HG03575 (cell line): Measurements from ENCODE around the gene ZFC3H1.
"Not testable (repeated sequence)": the region's sequence is repeated elsewhere in the genome, so short reads cannot be mapped to it uniquely, and the experiment has no call there.

ENCODE experiments used
- ATAC-seq: cut with Tn5 transposase; IDR thresholded peaks from one replicate; pipeline ENCODE4 v1.9.1; 2021; ENCODE audit not compliant: unreplicated experiment, insufficient number of reproducible peaks, low FRiP score; ENCODE audit errors: extremely low read depth

The ZFC3H1 gene, protein sequence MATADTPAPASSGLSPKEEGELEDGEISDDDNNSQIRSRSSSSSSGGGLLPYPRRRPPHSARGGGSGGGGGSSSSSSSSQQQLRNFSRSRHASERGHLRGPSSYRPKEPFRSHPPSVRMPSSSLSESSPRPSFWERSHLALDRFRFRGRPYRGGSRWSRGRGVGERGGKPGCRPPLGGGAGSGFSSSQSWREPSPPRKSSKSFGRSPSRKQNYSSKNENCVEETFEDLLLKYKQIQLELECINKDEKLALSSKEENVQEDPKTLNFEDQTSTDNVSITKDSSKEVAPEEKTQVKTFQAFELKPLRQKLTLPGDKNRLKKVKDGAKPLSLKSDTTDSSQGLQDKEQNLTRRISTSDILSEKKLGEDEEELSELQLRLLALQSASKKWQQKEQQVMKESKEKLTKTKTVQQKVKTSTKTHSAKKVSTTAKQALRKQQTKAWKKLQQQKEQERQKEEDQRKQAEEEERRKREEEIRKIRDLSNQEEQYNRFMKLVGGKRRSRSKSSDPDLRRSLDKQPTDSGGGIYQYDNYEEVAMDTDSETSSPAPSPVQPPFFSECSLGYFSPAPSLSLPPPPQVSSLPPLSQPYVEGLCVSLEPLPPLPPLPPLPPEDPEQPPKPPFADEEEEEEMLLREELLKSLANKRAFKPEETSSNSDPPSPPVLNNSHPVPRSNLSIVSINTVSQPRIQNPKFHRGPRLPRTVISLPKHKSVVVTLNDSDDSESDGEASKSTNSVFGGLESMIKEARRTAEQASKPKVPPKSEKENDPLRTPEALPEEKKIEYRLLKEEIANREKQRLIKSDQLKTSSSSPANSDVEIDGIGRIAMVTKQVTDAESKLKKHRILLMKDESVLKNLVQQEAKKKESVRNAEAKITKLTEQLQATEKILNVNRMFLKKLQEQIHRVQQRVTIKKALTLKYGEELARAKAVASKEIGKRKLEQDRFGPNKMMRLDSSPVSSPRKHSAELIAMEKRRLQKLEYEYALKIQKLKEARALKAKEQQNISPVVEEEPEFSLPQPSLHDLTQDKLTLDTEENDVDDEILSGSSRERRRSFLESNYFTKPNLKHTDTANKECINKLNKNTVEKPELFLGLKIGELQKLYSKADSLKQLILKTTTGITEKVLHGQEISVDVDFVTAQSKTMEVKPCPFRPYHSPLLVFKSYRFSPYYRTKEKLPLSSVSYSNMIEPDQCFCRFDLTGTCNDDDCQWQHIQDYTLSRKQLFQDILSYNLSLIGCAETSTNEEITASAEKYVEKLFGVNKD (N-terminal part only)

DNA sequence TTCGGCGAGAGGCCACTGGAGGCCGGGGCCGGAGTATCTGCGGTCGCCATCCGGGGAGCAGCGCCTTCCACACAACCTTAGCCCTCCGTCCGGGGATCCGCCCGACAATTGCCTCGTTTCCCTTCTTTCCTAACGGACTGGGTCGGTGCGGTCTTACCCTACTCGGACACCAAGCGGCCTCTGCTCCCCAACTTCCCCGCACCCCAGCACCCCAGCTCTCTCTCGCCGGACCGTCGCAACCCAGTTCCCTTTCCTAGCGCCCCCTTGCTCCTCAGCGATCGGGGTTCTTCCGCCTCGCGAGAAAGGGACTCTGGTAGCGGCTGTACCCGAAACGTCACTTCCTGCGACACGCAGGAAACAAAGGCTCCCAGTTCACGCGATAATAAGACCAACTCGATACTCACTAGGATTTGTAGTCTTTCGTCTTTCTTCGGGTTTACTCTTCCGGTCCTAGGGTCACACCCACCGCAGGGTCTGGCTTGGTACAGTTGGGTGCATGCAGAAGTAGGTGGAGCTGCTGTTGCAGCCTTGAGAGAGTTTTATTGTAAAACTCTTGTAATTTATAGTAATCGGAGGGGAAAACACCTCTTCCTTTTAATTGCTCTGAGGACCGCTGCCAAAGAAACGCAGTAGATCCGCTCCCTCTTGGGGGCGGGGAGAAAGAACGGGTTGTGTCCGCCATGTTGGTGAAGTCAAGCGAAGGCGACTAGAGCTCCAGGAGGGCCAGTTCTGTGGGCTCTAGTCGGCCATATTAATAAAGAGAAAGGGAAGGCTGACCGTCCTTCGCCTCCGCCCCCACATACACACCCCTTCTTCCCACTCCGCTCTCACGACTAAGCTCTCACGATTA is at the start of gene ZFC3H1, which contains the start of gene THAP2:
TSS of gene ZFC3H1 (minus strand) at position 288 of the 850 bp plus-strand sequence. CDS start at position 50, 238 bp downstream.
TSS of gene THAP2 (plus strand) at position 741 of the 850 bp plus-strand sequence. CDS start 209 bp downstream, outside the sequence.
- peak; percentile 90 for ATAC-seq

DNA sequence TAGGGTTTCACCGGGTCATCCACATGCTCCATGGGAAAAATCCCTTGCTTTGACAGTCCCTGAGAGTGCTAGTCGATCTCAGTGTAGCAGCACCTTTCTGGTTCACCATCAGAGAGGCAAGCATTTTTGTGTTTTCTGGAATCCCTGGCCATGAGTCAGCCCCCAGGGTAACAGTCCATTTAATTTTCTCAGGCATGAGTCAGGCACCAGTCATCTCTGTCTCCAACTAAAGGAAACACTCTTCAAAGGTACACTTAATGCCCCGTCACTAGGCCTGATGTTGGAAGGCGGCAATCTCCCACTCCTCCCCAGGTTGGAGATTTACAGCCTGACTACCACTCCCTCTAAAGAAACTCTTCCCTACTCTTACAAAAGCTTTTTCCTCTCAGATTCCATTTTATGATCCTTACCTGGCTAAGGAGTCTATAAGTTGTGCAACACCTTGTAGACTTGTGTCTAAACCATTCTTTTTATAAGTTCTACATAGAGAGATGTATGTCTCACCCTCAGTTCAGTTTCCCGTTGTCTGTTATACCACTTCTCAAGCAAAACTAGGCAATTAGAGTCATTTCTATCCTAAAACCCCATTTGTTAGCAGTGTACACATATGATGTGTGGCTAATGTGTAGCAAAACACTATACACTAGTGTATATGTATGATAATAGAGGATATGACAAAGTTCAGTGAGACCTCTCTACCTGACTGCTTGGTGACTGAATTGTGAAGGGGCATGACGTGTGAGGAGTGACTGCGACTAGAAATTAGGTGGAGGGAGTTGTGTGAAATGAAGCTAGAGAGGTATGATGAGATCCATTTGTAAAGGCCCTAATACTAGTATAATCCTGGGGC is 46.9 kb upstream of the ZFC3H1 start:
- no peak for ATAC-seq

- no peak for ATAC-seq
Observed at GRCh38 chr12:71708658-71709057, 45.0 kb upstream of the ZFC3H1 start.

DNA sequence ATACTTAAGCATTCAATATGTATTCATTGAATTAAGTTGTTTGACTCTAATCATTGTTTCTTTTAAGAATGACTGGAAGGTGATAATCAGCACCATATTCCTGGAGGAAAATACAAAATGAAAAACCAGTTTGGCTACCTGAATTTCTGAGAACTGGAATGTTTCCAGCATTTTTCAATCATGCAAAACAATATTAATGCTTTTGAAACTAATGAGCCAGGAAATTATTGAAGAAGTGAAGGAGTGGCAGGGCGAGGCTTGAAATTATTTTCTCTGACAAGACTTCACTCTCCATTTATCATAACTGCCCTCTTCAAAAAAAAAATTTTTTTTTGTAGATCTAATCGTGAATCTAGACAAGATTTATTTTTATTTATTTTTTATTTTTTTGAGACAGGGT is 41.3 kb upstream of the ZFC3H1 start:
- ATAC-seq, result no peak

DNA sequence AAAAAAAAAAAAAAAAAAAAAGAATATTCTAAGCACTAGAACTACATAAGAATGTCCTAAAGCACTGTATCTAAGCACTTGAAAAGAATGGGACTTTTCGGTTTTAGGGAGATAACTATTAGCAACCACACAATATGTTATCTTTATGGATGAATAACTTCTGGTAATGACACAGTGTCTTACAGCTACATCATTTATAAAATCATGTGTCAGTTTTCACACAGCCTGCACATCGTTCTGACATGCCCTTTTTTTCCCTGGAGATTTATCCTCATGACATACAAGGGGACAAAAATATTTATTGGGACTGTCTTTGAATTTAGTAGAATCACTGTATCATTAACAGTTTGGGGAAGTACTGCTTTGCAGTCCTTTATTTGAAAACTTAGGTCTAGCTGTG is 39.6 kb upstream of the ZFC3H1 start:
- no peak for ATAC-seq

DNA sequence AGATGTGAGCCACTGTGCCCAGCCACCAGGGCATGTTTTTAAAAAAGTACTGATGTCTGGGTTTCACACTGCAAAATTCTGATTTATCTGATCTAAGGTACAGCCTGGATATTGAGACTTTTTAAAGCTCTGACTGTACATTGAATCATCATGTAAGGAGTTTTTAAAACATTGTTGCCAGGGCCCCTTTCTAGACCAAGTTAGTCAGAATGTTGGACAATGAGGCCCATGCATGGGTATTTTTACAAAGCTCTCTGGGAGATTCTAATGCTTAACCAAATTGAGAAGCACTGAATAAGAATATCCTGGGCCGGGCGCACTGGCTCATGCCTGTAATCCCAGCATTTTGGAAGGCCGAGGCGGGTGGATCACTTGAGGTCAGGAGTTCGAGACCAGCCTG is 38.9 kb upstream of the ZFC3H1 start:
- no peak for ATAC-seq

- not testable (repeated sequence) for ATAC-seq
Observed at GRCh38 chr12:71702181-71702580, 38.5 kb upstream of the ZFC3H1 start.

DNA sequence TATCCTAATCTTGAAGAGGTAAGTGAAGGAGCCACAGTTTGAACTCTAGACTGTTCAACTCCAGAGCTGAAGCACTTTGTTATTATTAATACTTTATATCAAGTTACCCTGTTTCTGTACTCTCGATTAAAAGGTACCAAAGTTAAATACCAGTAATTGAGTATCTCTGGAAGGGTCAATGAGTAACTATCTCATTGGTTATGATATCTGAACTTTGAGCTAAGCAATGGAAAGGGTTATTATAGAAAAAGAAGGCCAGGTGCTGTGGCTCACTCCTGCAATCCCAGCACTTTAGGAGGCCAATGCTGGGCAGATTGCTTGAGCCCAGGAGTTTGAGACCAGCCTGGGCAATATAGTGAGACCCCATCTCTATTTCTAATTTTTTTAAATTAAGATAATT is 32.1 kb upstream of the ZFC3H1 start:
- no peak for ATAC-seq

GRCh38 chr12:71694099-71694820 is 30.6 kb upstream of the ZFC3H1 start:
- ATAC-seq, result peak; percentile 87

DNA sequence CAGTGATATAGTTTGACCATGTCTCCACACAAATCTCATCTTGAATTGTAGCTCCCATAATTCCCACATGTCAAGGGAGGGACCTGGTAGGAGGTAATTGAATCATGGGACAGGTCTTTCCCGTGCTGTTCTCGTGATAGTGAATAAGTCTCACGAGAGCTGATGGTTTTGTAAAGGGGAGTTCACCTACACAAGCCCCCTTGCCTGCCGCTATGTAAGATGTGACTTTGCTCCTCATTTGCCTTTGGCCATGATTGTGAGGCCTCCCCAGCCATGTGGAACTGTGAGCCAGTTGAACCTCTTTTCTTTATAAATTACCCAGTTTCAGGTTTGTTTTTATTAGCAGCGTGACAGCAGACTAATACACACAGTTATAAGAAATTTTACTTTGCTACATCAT is 30.0 kb upstream of the ZFC3H1 start:
- ATAC-seq, result peak; percentile 10

- no peak for ATAC-seq
Observed at GRCh38 chr12:71693126-71693525, 29.5 kb upstream of the ZFC3H1 start.

DNA sequence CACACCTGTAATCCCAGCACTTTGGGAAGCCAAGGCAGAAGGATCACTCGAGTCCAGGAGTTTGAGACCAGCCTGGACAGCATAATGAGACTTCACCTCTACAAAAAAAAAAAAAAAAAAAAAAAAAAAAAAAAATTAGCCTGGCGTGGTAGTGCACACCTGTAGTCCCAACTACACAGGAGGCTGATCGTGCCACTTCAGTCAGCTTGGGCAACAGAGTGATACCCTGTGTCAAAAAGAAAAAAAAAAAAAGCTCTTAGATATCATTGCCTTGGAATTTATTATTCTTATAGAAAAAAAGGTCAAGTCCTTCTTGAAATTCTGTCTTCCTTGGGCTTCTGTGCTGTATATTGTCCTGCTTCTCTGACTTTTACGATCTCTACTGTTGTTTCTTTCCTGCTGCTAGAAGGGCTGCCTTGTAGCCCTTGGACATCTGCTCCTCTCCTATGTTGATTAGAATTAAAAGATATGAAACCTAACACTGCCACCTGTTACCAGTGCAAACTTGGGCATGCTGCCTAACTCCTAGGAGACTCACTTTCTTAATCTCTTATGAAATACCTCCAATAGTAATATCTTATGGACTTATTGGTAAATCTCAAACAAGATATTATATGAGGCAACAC is 28.0 kb upstream of the ZFC3H1 start:
- no peak for ATAC-seq

DNA sequence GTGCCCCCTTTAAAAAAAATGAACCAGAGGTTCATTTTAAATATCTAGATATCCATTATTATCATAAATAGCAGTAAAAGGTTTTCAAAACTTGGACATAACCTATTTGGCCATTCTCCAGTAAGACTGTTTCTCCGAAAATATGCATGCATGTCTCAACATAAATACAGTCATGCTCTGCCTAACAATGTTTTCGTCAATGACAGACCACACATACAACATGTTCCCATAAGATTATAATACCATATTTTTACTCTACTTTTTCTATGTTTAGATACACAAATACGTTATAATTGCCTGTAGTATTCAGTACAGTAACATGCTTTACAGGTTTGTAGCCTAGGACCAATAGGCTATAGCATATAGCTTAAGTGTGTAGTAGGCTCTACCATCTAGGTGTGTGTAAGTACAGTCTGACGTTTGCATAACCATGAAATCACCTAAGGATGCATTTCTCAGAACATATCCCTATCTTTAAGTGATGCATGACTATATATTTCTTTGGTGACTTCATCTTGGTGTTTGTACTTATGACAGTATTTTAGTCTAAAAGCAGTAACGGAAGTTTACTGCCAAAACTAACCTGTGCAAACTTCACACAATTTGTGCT is 25.4 kb upstream of the ZFC3H1 start:
- ATAC-seq, result no peak

- ATAC-seq, result not testable (repeated sequence)
Observed at GRCh38 chr12:71687172-71687571, 23.5 kb upstream of the ZFC3H1 start.

DNA sequence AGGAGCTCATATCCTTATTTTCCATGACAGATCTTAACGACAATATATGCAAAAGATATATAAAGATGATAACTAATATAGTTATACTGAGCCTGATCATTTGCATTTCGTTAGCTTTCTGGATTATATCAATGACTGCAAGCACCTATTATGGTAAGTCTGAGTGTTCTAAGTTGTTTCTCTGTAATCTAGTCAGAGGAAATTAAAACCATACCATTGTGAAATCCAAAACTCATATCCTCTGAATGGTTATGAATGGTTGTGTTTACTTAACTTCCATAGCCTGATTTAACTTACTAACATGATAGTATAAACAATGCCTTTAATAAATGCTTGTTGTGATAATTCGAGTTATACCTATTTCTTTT is 23.0 kb upstream of the ZFC3H1 start:
- no peak for ATAC-seq
